NCI-H1105 (cell line): ENCODE results near the gene COMMD3.
"Not testable (repeated sequence)": the region's sequence is repeated elsewhere in the genome, so short reads cannot be mapped to it uniquely, and the experiment has no call there.

Experiments
- DNase-seq: peaks from one replicate; lab custom pipeline; 2025; lab: John Stamatoyannopoulos, UW

Gene COMMD3

GRCh38 chr10:22316286-22317075 is at the start of gene COMMD3:
Gene COMMD3, plus strand, starts transcription at chr10:22316388. Its CDS starts 30 bp downstream, at chr10:22316418.
- peak; percentile 78 for DNase-seq

GRCh38 chr10:22268503-22268902 is 47.7 kb upstream of the COMMD3 start:
- DNase-seq = no peak

GRCh38 chr10:22271786-22272185 is 44.4 kb upstream of the COMMD3 start:
- no peak for DNase-seq

DNA sequence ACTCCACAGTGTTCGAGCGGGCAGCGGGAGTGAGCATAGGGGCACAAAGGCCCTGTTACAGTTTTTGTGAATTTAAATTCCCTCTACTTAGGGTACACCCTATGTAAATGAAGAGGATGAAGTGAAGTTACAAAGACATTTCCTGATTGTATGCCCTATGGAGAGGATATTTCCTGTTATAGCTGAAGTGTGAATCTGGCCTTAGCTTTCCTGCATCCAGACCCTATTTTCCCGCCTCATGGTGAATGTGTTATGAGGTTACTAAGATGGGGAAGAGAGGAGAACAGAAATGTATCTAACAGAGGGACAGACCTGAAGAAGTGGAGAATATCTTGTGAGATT is 37.8 kb upstream of the COMMD3 start:
- DNase-seq = no peak

DNA sequence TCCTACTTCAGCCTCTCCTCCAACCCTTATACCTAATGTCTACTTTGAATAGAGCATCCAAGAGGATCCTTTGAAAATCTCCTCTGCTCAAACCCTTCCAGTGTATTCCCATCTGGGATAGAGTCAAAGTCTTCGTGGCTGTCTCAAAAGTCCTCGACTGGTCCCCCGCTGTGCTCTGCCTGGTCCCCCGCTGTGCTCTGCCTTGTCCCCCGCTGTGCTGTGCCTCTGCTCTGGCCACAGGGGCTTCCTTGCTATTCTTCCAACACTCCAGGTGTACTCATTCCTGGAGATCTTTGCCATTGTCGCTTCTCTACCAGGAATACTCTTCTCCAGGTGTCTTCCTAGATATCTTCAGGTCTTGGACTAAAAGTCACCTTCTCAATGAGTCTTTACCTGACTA is 36.1 kb upstream of the COMMD3 start:
- DNase-seq = no peak

GRCh38 chr10:22285130-22285529 is 31.1 kb upstream of the COMMD3 start:
- no peak for DNase-seq

GRCh38 chr10:22293747-22294404 is 22.3 kb upstream of the COMMD3 start:
- no peak for DNase-seq

DNA sequence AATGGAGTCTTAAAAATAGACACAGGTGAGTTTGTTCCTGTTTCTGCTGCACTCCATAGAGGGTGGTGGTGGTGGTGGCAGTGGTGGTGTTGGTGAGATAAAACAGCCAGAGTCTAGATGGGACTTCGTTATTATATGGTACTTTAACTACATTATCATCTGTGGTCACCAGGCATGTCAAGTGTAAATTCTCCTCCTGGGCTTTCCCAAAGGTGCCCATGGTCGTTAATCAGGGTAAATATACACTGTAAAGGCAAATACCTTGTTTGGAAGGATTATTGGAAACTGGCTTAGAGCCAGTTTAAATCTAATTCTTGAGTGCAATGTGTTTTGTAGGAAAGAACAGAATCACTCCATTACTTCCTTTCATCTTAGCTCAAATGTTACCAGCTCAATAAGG is 21.5 kb upstream of the COMMD3 start:
- DNase-seq = peak; percentile 29

DNA sequence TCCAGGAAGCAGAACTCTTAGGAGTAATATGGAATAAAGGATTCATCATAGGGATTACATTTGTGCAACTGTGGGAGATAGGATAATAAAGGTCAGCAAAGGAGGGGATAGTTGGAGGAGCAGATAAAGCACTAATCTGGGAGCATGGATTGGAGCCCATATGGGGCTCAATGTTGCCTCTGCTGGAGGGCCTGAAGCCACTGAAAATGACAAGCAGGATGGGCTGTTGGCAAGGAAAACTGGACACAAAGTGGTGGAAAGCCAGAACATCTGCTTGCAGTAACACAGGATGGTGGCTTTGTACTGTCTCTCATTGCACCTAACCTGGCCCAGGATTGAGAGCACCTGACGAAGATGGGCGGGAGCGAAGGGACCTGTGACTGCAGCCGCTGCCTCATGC is 15.0 kb upstream of the COMMD3 start:
- DNase-seq = no peak

GRCh38 chr10:22303461-22303860 is 12.7 kb upstream of the COMMD3 start:
- no peak for DNase-seq

DNA sequence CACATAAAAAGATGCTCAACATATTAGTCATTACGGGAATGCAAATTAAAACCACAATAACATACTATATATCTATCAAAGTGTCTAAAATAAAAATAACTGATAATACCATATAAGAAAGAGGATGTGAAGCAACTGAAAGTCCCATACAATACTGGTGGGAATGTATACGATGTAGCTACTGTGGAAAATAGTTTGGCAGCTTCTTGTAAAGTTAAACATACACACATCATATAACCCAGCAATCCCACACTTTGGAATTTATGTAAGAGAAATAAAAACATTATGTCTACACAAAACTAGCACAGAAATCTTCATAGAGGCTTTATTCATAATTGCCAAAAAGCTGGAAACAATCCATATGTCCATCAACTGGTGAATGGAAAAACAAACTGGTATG is 10.5 kb upstream of the COMMD3 start:
- no peak for DNase-seq

- DNase-seq = no peak
These were observed 7.8 kb upstream of the COMMD3 start for GRCh38 chr10:22308390-22308789.

DNA sequence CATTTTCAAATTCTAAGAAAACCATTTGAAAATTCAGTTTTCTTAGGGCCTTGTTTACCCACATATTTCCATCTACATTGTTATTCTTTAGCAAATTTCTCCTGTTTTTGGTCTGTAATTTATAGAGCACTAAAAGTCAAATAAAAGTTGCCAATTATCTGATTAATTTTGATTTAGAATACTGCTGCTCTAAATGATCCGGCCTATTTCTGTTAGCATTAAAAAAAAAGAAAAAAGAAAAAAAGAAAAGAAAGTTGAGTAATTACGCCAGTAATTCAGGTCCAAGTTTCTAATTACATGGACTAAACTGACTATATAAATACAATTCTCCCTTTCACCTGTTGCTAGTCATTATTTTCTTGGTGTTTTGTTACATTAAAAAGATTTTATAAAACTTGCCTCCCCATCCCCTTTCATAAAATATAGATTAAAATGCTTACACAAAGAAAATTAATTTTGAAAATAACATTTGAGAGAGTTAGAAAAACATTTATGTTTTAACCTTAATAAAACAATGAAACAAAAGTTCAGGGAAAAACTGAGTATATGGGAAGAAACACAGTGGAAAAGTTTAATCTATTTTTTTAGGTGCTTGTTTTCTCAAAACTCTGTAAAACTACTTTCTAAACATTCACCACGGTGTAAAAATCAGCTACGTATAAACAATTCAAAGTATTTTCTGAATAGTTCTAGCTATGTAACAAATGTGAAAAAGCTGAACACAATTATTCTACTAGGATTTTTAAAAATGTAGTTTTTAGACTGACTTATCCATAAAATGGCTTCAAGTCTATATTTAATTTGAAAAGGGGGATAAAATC is 6.8 kb upstream of the COMMD3 start:
- DNase-seq = no peak

DNA sequence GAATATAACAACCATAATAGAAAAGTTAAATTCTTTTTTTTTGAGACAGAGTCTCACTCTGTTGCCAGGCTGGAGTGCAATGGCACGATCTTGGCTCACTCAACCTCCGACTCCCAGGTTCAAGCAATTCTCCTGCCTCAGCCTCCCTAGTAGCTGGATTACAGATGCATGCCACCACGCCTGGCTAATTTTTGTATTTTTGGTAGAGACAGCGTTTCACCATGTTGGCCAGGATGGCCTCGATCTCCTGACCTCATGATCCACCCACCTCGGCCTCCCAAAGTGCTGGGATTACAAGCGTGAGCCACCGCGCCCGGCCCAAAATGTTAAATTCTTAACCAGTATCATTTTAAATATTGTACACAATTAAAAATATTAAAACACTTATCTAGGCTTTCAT is 6.2 kb upstream of the COMMD3 start:
- DNase-seq = not testable (repeated sequence)

DNA sequence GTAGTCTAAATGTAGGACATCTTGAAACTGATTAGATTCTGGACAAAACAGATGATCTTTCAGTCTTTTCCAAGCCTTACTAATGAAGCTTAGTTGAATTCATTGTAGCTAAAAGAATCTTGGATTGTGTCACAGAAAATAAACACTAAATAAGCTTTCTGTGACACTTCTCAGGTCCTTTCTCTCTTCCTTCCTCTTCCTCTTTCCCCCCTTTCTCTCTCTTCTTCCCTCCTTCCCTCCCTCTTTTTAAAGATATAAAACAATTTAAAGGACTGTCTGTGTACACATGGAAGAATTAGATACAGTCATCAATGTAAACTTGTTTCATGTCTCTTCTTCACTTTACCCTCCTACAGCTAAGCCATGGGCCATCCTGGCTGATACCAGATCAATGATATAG is 5.3 kb upstream of the COMMD3 start:
- DNase-seq = no peak

- no peak for DNase-seq
These were observed 1.3 kb upstream of the COMMD3 start for GRCh38 chr10:22314852-22315251.

DNA sequence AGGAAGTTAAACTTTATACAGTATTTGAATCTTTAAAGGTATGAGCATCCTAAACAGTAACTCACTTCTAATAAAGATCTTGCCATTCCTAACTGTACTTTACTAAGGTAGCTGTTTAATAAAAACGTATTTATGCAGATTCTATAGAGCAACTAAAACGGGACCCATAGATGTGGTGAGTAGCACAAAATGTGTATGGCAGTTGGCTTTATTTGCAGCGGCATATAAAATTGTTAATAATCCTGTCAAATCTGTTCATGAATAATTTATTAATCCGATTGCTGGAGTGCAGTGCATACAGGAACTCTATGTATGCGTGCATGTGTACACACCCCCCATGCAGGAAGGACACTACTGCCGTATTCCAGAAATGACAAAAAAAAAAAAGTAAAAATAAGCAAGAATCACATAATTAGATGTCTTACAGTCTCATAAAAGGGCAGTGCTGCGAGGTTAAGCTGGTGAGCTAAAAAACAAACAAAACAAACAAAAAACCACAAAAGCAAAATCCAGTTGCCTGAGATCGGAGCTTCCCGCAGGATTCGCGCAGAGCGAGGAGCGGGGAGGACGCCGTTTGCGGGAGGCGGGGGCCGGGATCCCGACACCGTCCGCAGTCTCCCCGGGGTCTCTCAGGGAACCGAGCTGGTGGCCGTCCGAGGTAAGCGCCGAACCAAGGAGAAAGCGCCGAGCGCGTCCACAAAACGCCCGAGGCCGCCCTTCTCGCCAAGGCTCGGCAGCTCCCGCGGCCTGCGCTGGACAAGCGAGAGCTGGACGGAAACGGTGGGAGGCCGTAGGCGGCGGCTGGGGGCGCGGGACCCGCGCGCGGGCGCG is 518 bp upstream of the COMMD3 start:
- DNase-seq = no peak

DNA sequence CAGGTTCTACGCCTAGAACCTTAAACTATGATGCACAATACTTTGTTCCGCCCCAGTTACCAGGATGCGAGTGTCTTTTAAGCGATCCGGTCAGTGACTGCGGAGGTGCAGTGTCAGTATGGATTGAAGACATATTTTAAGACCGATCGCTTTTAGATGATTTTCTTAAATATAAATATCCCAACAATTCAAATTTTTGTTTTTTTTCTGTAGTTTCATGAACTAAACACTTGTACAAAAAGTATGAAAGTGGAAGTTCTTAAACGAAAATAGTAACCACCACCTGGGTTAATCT is 835 bp downstream of the COMMD3 start:
- no peak for DNase-seq

GRCh38 chr10:22317771-22318565 is 1.8 kb downstream of the COMMD3 start:
- no peak for DNase-seq

DNA sequence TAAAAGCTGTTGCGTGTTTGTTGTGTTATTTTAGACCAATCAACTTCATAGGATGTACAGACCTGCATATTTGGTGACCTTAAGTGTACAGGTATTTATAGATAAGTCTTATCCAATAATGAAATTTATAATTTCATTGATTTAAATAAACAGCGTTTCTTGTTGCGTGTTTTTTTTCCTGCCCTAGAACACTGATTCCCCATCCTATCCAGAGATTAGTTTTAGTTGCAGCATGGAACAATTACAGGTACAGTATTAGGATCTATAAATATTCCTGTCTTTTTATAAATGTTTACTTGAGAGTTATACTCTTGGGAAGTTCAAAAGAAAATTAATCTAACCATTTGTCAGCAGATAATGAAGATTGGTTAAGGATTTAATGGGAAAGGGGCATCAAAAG is 2.6 kb downstream of the COMMD3 start:
- no peak for DNase-seq

DNA sequence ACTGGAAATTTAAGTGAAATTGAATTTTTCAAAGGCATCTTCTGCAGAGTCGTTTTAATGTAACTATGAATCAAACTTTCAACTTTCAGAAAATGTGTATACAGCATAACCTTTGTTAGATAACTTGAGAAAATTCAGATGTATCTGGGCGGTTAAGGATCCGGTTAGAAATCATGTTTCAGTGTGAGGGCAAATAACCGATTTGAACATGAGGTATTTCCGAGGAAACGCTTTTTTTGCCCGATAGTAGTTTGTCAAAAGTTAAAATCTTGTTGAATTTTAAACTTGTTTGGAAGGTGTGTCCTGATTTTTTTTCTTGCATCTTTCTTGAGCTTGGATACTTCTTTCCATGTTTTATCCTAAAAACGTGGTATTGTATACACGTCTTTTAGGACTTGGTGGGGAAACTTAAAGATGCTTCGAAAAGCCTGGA is 3.4 kb downstream of the COMMD3 start:
- DNase-seq = no peak
